ENCODE measurements around the gene CLDN24.

Gene CLDN24

DNA sequence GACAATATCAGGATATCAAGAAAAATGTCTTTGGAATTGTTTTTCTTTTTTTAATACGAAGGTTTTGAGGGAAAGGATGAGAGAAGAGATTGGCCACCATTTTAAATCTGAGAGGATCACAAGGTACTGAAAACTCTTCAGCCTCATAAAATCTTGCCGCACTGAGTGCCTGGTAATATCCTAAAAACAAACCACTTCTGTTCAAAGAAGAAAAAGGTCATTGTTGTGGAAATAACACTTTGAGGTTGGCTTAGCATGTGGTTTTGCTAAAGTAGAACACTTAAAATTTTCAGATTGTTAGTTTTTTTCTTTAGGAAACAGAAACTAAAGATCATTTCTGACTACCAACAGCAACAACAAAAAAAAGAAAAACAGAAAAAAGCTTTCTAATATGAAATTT is 1.1 kb downstream of the CLDN24 start:
- H3K27me3 Mint-ChIP-seq, result peaks cover 8% of the 10 kb centered on the region
- no peak overlapping the region for H3K27ac Mint-ChIP-seq
- H3K4me1 Mint-ChIP-seq, result peaks cover 11% of the 10 kb centered on the region
- H3K4me3 Mint-ChIP-seq, result no peak overlapping the region
- DNase-seq, result no peak
- CTCF ChIA-PET, result no interaction called here
- no peaks in the 10 kb centered on the region for H3K36me3 Mint-ChIP-seq
- H3K9me3 Mint-ChIP-seq, result no peaks in the 10 kb centered on the region

DNA sequence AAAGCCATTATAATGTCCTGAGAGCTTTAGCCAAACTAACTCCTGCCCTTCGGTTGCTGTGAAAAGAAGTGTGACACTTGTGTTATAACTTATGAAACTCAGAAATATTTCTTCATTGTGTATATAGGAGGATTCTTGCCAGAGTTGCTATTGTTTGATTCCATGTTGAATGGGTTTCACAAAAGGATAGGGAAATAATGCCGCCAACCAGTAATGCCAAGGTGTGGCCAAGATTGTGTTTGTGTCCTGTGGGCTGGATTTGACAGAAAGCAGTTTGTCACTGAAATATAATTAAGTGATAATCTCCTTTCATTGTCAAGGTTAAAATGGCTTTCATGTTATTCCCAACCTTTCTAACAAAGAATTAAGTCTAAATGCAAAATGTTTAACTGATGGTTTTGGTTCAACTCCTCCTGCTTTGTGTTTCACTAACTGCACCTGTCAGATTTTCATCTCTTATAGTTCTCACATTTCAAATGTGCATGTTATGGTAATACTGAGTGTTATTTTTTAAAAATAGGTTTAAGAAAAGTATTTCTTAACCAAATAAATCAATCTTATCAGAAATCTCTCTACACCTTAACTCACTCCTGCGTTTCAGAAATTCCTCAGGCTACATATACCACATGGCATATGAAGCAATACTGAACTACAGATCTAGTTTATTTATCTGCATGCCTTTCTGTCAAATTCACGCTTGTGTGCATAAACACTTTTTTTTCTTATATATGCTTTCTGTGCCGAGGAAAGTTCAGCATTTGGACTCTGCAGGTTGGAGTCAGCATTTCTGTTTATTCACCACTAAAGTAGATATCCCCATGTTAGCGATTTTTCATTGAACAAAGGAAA is 1.8 kb downstream of the CLDN24 start, which contains the start of gene CLDN22:
Gene CLDN22, minus strand, starts transcription at position 66 of the 849 bp plus-strand sequence. Its CDS starts 58 bp downstream, at position 8.
- CTCF ChIA-PET, result no interaction called here
- Mint-ChIP-seq H3K27ac (no peak within 1 kb of the TSS), H3K4me1 (peaks cover 11% of the 10 kb centered on the region), H3K4me3 (no peak within 1 kb of the TSS), H3K36me3 (no peaks in the 10 kb centered on the region), H3K9me3 (no peaks in the 10 kb centered on the region), H3K27me3 (peaks cover 8% of the 10 kb centered on the region)
- DNase-seq, result no peak

GRCh38 chr4:183318656-183319055 is 3.6 kb downstream of the CLDN24 start:
- Mint-ChIP-seq H3K27ac (no peak overlapping the region), H3K36me3 (no peaks in the 10 kb centered on the region), H3K4me3 (no peak overlapping the region), H3K9me3 (no peaks in the 10 kb centered on the region), H3K4me1 (peaks cover 11% of the 10 kb centered on the region), H3K27me3 (peaks cover 8% of the 10 kb centered on the region)
- CTCF ChIA-PET, result no interaction called here
- DNase-seq, result no peak

DNA sequence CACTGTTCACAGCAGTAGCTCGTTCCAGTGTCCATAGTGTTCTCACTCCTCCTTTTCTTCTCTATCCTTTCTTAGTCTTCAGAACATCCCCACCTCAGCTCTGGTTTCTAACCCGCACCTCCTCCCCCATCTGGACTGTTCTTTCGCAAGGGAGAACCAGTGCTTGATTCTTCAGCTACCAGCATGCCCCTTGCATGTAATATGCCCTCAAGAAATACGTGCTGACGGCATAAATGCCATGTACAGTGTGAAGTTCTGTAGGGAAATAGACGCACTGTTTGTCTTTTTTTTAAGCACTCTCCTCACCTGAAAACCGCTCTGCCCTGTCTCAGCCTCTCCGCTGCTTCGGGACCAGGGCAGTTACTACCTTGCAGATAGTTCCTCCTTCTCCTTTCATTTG is 7.4 kb downstream of the CLDN24 start:
- H3K9me3 Mint-ChIP-seq, result no peaks in the 10 kb centered on the region
- no peaks in the 10 kb centered on the region for H3K4me1 Mint-ChIP-seq
- no peak overlapping the region for H3K27ac Mint-ChIP-seq
- no peak overlapping the region for H3K4me3 Mint-ChIP-seq
- CTCF ChIA-PET, result no interaction called here
- DNase-seq, result no peak
- peaks cover 4% of the 10 kb centered on the region for H3K27me3 Mint-ChIP-seq
- no peaks in the 10 kb centered on the region for H3K36me3 Mint-ChIP-seq

GRCh38 chr4:183314336-183314735 is 7.9 kb downstream of the CLDN24 start:
- Mint-ChIP-seq H3K9me3 (no peaks in the 10 kb centered on the region), H3K27ac (no peak overlapping the region), H3K4me1 (no peaks in the 10 kb centered on the region), H3K36me3 (no peaks in the 10 kb centered on the region), H3K4me3 (no peak overlapping the region), H3K27me3 (no peaks in the 10 kb centered on the region)
- CTCF ChIA-PET, result no interaction called here
- no peak for DNase-seq

- CTCF ChIA-PET, result no interaction called here
- Mint-ChIP-seq H3K27me3 (no peaks in the 10 kb centered on the region), H3K9me3 (no peaks in the 10 kb centered on the region), H3K36me3 (no peaks in the 10 kb centered on the region), H3K27ac (no peak overlapping the region), H3K4me1 (no peaks in the 10 kb centered on the region), H3K4me3 (no peak overlapping the region)
- DNase-seq, result no peak
Observed at GRCh38 chr4:183312841-183313240, 9.4 kb downstream of the CLDN24 start.

DNA sequence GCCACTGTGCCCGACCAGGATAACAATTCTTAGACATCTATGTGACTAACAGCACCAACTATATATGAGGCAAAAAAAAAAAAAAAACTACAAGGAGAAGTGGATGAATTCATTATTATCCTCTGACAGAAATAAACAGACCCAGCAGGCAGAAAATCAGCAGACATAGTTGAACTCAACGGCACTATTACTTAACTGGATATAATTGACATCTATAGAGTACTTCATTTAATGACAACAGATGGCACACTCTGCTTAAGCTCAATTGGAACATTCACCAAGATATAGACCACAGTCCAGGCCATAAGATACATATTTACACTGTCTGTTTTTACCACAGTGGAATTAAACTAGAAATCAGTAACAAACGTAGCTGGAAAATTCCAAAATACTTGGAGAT is 15.4 kb downstream of the CLDN24 start:
- no peaks in the 10 kb centered on the region for H3K4me1 Mint-ChIP-seq
- no peak overlapping the region for H3K4me3 Mint-ChIP-seq
- H3K27me3 Mint-ChIP-seq, result no peaks in the 10 kb centered on the region
- H3K27ac Mint-ChIP-seq, result no peak overlapping the region
- H3K9me3 Mint-ChIP-seq, result no peaks in the 10 kb centered on the region
- DNase-seq, result no peak
- CTCF ChIA-PET, result no interaction called here
- no peaks in the 10 kb centered on the region for H3K36me3 Mint-ChIP-seq

GRCh38 chr4:183304538-183304937 is 17.7 kb downstream of the CLDN24 start:
- Mint-ChIP-seq H3K9me3 (no peaks in the 10 kb centered on the region), H3K27me3 (no peaks in the 10 kb centered on the region), H3K27ac (no peak overlapping the region), H3K4me1 (no peaks in the 10 kb centered on the region), H3K4me3 (no peak overlapping the region), H3K36me3 (no peaks in the 10 kb centered on the region)
- DNase-seq, result no peak
- CTCF ChIA-PET, result no interaction called here

DNA sequence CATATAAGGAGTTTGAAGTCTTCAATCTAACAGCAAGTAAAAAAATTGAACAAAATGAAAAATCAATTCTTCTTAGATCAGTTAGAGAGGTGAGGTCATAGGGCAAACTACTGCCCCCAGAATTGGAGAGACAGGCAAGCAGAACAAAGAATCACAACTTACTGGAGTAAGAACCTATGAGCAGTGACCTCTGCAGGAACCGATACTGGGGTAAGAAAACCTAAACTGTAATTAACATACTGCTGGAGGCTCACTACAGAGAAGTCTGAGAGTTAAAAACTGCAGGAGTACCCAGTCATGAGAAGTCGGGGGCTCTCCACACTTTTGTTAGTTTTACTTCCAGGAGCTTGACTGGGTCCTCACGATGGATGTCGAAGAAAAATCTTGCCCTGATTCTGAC is 18.2 kb downstream of the CLDN24 start:
- no peaks in the 10 kb centered on the region for H3K36me3 Mint-ChIP-seq
- H3K4me3 Mint-ChIP-seq, result no peak overlapping the region
- DNase-seq, result no peak
- no peaks in the 10 kb centered on the region for H3K9me3 Mint-ChIP-seq
- CTCF ChIA-PET, result no interaction called here
- H3K4me1 Mint-ChIP-seq, result no peaks in the 10 kb centered on the region
- no peaks in the 10 kb centered on the region for H3K27me3 Mint-ChIP-seq
- H3K27ac Mint-ChIP-seq, result no peak overlapping the region

DNA sequence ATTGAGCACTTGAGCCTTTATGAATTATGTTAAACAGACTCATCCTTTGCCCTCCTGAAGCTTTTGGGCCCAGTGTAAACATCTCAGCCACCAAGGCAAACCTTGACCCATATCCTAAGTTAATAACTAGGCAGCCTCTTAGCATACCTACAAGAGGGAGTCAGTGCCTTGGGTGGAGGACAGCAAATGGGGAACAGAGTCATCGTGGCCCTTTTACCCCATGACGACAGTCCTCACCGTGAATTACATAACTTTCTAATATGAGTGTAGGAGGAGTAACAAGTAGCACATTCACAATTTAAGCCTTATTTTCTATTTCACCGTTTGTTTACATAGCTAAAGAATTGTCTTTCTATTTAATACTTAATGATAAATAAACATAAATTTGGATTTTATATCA is 18.9 kb downstream of the CLDN24 start:
- Mint-ChIP-seq H3K9me3 (no peaks in the 10 kb centered on the region), H3K27me3 (no peaks in the 10 kb centered on the region), H3K4me1 (no peaks in the 10 kb centered on the region), H3K36me3 (no peaks in the 10 kb centered on the region), H3K27ac (no peak overlapping the region), H3K4me3 (no peak overlapping the region)
- CTCF ChIA-PET, result no interaction called here
- DNase-seq, result no peak

DNA sequence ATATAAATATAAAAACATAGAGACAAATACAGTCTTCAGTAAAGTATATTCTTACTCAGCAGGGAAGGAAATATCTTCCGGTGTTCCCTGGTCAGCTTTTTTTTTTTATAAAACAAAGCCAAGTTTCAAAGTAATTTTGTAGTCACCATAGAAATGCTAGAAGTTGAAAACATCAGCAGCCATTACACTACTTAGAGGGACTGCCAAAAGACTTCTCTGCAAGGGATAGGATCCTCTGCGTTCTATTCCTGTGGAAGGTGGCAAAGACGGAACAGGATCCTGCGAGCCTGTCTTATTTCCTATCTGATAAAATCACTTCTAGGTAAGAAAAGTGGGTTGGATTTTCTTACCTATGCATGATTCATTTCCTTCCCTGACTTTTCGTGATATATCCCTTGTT is 21.6 kb downstream of the CLDN24 start:
- CTCF ChIA-PET, result no interaction called here
- H3K9me3 Mint-ChIP-seq, result no peaks in the 10 kb centered on the region
- DNase-seq, result no peak
- no peak overlapping the region for H3K27ac Mint-ChIP-seq
- no peaks in the 10 kb centered on the region for H3K4me1 Mint-ChIP-seq
- no peaks in the 10 kb centered on the region for H3K36me3 Mint-ChIP-seq
- no peaks in the 10 kb centered on the region for H3K27me3 Mint-ChIP-seq
- H3K4me3 Mint-ChIP-seq, result no peak overlapping the region

GRCh38 chr4:183300070-183300469 is 22.2 kb downstream of the CLDN24 start:
- DNase-seq, result no peak
- Mint-ChIP-seq H3K9me3 (no peaks in the 10 kb centered on the region), H3K27me3 (no peaks in the 10 kb centered on the region), H3K4me1 (no peaks in the 10 kb centered on the region), H3K36me3 (no peaks in the 10 kb centered on the region), H3K27ac (no peak overlapping the region), H3K4me3 (no peak overlapping the region)
- CTCF ChIA-PET, result no interaction called here

GRCh38 chr4:183299464-183299863 is 22.8 kb downstream of the CLDN24 start:
- Mint-ChIP-seq H3K27me3 (no peaks in the 10 kb centered on the region), H3K9me3 (no peaks in the 10 kb centered on the region), H3K4me3 (no peak overlapping the region), H3K36me3 (no peaks in the 10 kb centered on the region), H3K4me1 (no peaks in the 10 kb centered on the region), H3K27ac (no peak overlapping the region)
- CTCF ChIA-PET, result no interaction called here
- no peak for DNase-seq

DNA sequence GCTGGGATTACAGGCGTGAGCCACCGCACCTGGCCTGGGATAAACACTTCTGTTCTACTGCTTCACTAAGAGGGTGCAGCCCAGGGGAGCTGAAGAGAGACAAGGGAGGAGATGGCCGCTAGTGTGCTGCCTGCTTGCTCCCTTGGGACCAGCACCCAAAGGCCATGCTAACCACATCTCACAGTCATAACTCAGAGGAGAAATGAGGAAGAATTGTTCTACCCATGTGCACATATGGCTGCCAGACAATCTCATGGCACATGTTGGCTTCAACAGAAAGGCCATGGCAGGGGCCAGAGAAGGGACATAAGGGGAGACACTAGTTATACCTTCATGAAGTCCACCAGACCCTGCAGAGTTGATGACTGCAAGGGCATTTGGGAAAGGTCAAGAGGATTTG is 24.6 kb downstream of the CLDN24 start:
- Mint-ChIP-seq H3K4me1 (no peaks in the 10 kb centered on the region), H3K4me3 (no peak overlapping the region), H3K36me3 (no peaks in the 10 kb centered on the region), H3K27me3 (no peaks in the 10 kb centered on the region), H3K27ac (no peak overlapping the region), H3K9me3 (no peaks in the 10 kb centered on the region)
- no peak for DNase-seq
- CTCF ChIA-PET, result interaction anchor here (0.6 kb wide), 1 partner anchor 1478 kb away, joined by 4 read pairs; no protein-coding TSS in a partner anchor

DNA sequence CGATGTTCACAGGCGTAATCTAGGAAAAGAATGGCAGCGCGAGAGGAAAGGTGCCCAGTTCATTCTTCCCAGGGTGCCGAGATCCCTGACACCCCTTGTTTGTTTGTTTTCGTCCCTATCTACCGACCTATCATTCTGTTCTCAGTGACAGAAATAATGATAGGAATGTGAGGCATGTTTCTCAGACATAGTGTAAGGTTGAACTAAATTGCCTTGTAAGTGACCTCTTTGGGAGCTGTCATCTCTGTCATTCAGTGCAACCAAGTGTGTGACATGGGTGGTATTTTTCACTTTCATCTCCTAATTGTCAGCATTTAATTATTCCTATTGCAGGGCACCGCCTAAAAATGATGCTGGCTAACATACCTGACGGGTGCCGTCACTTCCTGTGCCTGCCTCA is 26.5 kb downstream of the CLDN24 start:
- no peaks in the 10 kb centered on the region for H3K36me3 Mint-ChIP-seq
- no peaks in the 10 kb centered on the region for H3K9me3 Mint-ChIP-seq
- no peaks in the 10 kb centered on the region for H3K4me1 Mint-ChIP-seq

More for the DNA sequence above, 26.5 kb downstream of the CLDN24 start:
- CTCF ChIA-PET, result no interaction called here
- Mint-ChIP-seq H3K27ac (no peak overlapping the region), H3K27me3 (no peaks in the 10 kb centered on the region), H3K4me3 (no peak overlapping the region)
- DNase-seq, result no peak
